Mammary epithelial cell (primary cell): Measurements from ENCODE around the gene AGAP1.

Source experiments
- EZH2 ChIP-seq: IDR thresholded peaks from 2 replicates; pipeline ENCODE4 v1.6.1; 2012; ENCODE audit warnings: low read length, inconsistent platforms, borderline replicate concordance
- TF ChIP-seq, protein P1 (sequence below), 2 donors: IDR thresholded peaks in 1 of 2; conservative IDR thresholded peaks in 1 of 2; 2 replicates each; pipeline ENCODE4 v1.5.1; 2011 to 2012; ENCODE audit warnings: inconsistent platforms in 2 of 2, low read length in 2 of 2, mild to moderate bottlenecking in 2 of 2, control low read depth in 1 of 2, low read depth in 1 of 2; ENCODE audit not compliant: insufficient read depth in 1 of 2; ENCODE audit errors: extremely low read depth in 1 of 2

DNA sequence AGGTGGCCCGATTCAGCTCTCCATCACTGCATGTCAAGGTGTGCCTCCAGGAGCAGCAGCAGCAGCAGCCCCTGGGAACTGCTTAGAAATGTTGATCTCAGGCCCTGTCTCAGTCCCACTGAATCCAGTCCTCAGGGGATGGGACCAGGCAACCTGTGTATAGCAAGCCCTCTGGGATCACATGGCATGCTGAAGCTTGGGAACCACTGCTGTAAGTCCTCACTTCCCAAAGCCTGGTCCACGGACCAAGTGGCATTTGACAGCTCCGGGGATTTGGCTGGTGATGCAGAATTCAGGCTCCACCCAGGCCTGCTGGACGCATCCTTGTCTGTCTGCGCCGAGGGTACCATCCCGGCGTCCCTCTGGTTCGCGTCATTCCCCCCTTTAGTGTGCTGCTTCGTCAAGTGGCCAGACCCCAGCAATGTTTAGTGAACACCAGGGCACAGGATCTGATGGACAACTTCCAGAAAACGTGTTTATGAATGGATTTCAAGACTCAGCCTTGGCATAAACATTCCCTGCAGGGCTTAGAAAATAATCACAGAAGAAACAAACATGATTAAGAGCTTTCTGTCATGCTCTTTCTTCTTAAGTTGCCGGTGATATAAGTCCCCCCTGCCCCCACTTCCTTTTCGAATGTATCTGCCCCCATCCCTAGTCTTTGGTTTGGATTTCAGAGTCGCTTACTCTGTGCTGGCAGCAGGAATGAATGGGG is 440.4 kb downstream of the AGAP1 start:
- TF ChIP-seq, protein P1, sequence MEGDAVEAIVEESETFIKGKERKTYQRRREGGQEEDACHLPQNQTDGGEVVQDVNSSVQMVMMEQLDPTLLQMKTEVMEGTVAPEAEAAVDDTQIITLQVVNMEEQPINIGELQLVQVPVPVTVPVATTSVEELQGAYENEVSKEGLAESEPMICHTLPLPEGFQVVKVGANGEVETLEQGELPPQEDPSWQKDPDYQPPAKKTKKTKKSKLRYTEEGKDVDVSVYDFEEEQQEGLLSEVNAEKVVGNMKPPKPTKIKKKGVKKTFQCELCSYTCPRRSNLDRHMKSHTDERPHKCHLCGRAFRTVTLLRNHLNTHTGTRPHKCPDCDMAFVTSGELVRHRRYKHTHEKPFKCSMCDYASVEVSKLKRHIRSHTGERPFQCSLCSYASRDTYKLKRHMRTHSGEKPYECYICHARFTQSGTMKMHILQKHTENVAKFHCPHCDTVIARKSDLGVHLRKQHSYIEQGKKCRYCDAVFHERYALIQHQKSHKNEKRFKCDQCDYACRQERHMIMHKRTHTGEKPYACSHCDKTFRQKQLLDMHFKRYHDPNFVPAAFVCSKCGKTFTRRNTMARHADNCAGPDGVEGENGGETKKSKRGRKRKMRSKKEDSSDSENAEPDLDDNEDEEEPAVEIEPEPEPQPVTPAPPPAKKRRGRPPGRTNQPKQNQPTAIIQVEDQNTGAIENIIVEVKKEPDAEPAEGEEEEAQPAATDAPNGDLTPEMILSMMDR (conservative IDR thresholded peaks at IDR 0.05 in 1 of 2, IDR thresholded peaks at IDR 0.05 in 1 of 2; ENCODE audit: extremely low read depth in 1 of 2, insufficient read depth in 1 of 2, low read depth in 1 of 2, low read length in 2 of 2) = no peak
- no peak for TF ChIP-seq EZH2
